OCI-LY7 (cell line): ENCODE data around the gene MDFIC. TPM values are rescaled to one million over a fixed set of nuclear protein-coding genes. Genes with fewer than 3 reads are reported as not detected.

ENCODE experiments used
- BruUV-seq: library from RNA; stranded (reverse); fragments of 400-500 nt; replicated peaks from 2 replicates; lab custom pipeline; 2021; lab: Mats Ljungman, UMichigan
- CTCF ChIA-PET: fragments of 300-600 bp; sonication (Branson Sonifier 250); formaldehyde crosslinking; loops from one replicate; lab custom pipeline; 2022; ENCODE audit warnings: antibody characterized with exemption; ENCODE audit not compliant: unreplicated experiment; lab: Charles Lee
- POLR2A ChIA-PET: fragments of 300-600 bp; sonication (Branson Sonifier 250); formaldehyde crosslinking; loops from one replicate; lab custom pipeline; 2022; ENCODE audit warnings: antibody characterized with exemption; lab: Charles Lee
- DNase-seq: peaks from one replicate; pipeline ENCODE4 v3.0.0-alpha.2; 2015; ENCODE audit warnings: low spot score
- H2AFZ ChIP-seq: fragments of 200-600 bp; sonication (generic), shearing (Covaris generic); 2 replicates; pipeline ENCODE4 v1.6.1; 2014; ENCODE audit warnings: mild to moderate bottlenecking, antibody characterized with exemption, low read length, moderate library complexity
- H3K27ac ChIP-seq: fragments of 200-600 bp; sonication (generic); 2 replicates; pipeline ENCODE4 v1.5.1; 2014; ENCODE audit warnings: mixed run types, low read depth, mild to moderate bottlenecking, moderate library complexity, low read length, inconsistent platforms; ENCODE audit not compliant: poor library complexity, severe bottlenecking
- H3K36me3 ChIP-seq: fragments of 200-600 bp; sonication (generic); 2 replicates; pipeline ENCODE4 v1.6.1; 2014; ENCODE audit warnings: mild to moderate bottlenecking, antibody characterized with exemption, low read length, moderate library complexity, mixed read lengths; ENCODE audit not compliant: insufficient read depth
- H3K4me1 ChIP-seq: fragments of 200-600 bp; sonication (generic); 2 replicates; pipeline ENCODE4 v1.5.1; 2014; ENCODE audit warnings: mild to moderate bottlenecking, low read length; ENCODE audit not compliant: insufficient read depth, poor library complexity, severe bottlenecking
- H3K4me2 ChIP-seq: fragments of 200-600 bp; sonication (generic); 2 replicates; pipeline ENCODE4 v1.6.1; 2014; ENCODE audit warnings: mild to moderate bottlenecking, low read length
- H3K4me3 ChIP-seq: fragments of 200-600 bp; sonication (generic); 2 replicates; pipeline ENCODE4 v1.5.1; 2014; ENCODE audit warnings: mild to moderate bottlenecking, low read depth, low read length; ENCODE audit not compliant: poor library complexity, severe bottlenecking
- H3K79me2 ChIP-seq: fragments of 200-600 bp; sonication (generic); 2 replicates; pipeline ENCODE4 v1.6.1; 2016; ENCODE audit warnings: low read depth, mild to moderate bottlenecking, low read length, moderate library complexity, mixed read lengths; ENCODE audit not compliant: insufficient read depth
- H3K9me2 ChIP-seq: fragments of 200-600 bp; sonication (generic); 2 replicates; pipeline ENCODE4 v1.6.1; 2016; ENCODE audit warnings: mild to moderate bottlenecking, low read length, mixed read lengths; ENCODE audit not compliant: insufficient read depth
- H3K9me3 ChIP-seq: fragments of 200-600 bp; sonication (generic); 2 replicates; pipeline ENCODE4 v1.6.1; 2014; ENCODE audit warnings: mild to moderate bottlenecking, mixed run types, low read length, mixed read lengths
- H4K20me1 ChIP-seq: fragments of 200-600 bp; sonication (generic); 2 replicates; pipeline ENCODE4 v1.6.1; 2014; ENCODE audit warnings: mild to moderate bottlenecking, antibody characterized with exemption, low read length, moderate library complexity, mixed read lengths; ENCODE audit not compliant: insufficient read depth
- CTCF ChIP-seq: fragments of 200-600 bp; sonication (generic); conservative IDR thresholded peaks from 2 replicates; pipeline ENCODE4 v1.5.1; 2014; ENCODE audit warnings: mild to moderate bottlenecking, antibody characterized with exemption, low read length, moderate library complexity, mixed read lengths
- EZH2phosphoT487 ChIP-seq: fragments of 200-600 bp; sonication (generic); IDR thresholded peaks from 2 replicates; pipeline ENCODE4 v1.6.1; 2018; ENCODE audit warnings: low read depth, borderline replicate concordance, mild to moderate bottlenecking, mixed run types, antibody characterized with exemption, low read length, moderate library complexity, mixed read lengths
- intact Hi-C: fragments of 100-400 bp; cut with micrococcal nuclease; formaldehyde crosslinking; loops from one replicate; pipeline ENCODE4 v1.10.0; 2022; ENCODE audit not compliant: unreplicated experiment
- total RNA-seq, 2 experiments: library from RNA; depleted of rRNA in 1 of 2; stranded (reverse); fragments of >200 nt in 1 of 2; shearing (Covaris generic) in 1 of 2; gene quantifications; 2 replicates each; pipeline ENCODE4 v1.2.3, GENCODE V29; 2014 to 2022

Gene MDFIC
- total RNA-seq, 2 experiments from 2014 or later, result not detected

GRCh38 chr7:114932991-114933390 lies 11.1 kb downstream of the MDFIC start:
- CTCF ChIA-PET, result no interaction called here
- no peaks in the 10 kb centered on the region for H3K9me2 ChIP-seq
- H3K79me2 ChIP-seq, result no peaks in the 10 kb centered on the region
- no peak overlapping the region for H3K4me3 ChIP-seq
- no peak overlapping the region for H2AFZ ChIP-seq
- no peaks in the 10 kb centered on the region for H3K4me1 ChIP-seq
- BruUV-seq, result no TSS peak
- H3K9me3 ChIP-seq, result no peaks in the 10 kb centered on the region
- H3K27ac ChIP-seq, result no peak overlapping the region
- DNase-seq, result no peak
- H4K20me1 ChIP-seq, result 0 out of 2 replicates have a peak, but pooled peaks cover 3% of the 10 kb centered on the region
- POLR2A ChIA-PET, result interaction anchor here (0.6 kb wide), 3 partner anchors 23 to 461 kb away, joined by 3 read pairs; no protein-coding TSS in a partner anchor
- TF ChIP-seq CTCF (no peak), EZH2phosphoT487 (no peak)
- no peak overlapping the region for H3K4me2 ChIP-seq
- intact Hi-C loops, result no loop called here
- no peaks in the 10 kb centered on the region for H3K36me3 ChIP-seq

GRCh38 chr7:114933658-114934057 lies 11.8 kb downstream of the MDFIC start:
- BruUV-seq, result no TSS peak
- Histone ChIP-seq H3K4me3 (no peak overlapping the region), H3K9me3 (no peaks in the 10 kb centered on the region), H3K4me2 (no peak overlapping the region), H3K9me2 (no peaks in the 10 kb centered on the region), H3K4me1 (no peaks in the 10 kb centered on the region), H3K79me2 (no peaks in the 10 kb centered on the region), H4K20me1 (0 out of 2 replicates have a peak, but pooled peaks cover 3% of the 10 kb centered on the region), H3K36me3 (no peaks in the 10 kb centered on the region), H3K27ac (no peak overlapping the region), H2AFZ (no peak overlapping the region)
- TF ChIP-seq CTCF (no peak), EZH2phosphoT487 (no peak)
- intact Hi-C loops, result no loop called here
- ChIA-PET POLR2A (interaction anchor here (0.6 kb wide), 1 partner anchor 1409 kb away, joined by 4 read pairs; no protein-coding TSS in a partner anchor), CTCF (no interaction called here)
- no peak for DNase-seq

GRCh38 chr7:114934086-114934485 lies 12.2 kb downstream of the MDFIC start:
- Histone ChIP-seq H3K27ac (no peak overlapping the region), H4K20me1 (0 out of 2 replicates have a peak, but pooled peaks cover 3% of the 10 kb centered on the region), H3K4me1 (no peaks in the 10 kb centered on the region), H3K9me3 (no peaks in the 10 kb centered on the region), H3K79me2 (no peaks in the 10 kb centered on the region), H3K4me3 (no peak overlapping the region), H3K36me3 (no peaks in the 10 kb centered on the region), H2AFZ (no peak overlapping the region), H3K9me2 (no peaks in the 10 kb centered on the region), H3K4me2 (no peak overlapping the region)
- POLR2A ChIA-PET, result interaction anchor here (0.6 kb wide), 1 partner anchor 1410 kb away, joined by 4 read pairs; no protein-coding TSS in a partner anchor
- no TSS peak for BruUV-seq
- DNase-seq, result no peak
- CTCF ChIA-PET, result no interaction called here
- intact Hi-C loops, result no loop called here
- TF ChIP-seq EZH2phosphoT487, result no peak
- no peak for TF ChIP-seq CTCF
